ENCODE results near the gene VRK1.

- TF ChIP-seq EZH2 (IDR thresholded peaks at IDR 0.05; ENCODE audit: borderline replicate concordance, low read depth, low read length, poor library complexity, severe bottlenecking) = no peak
- TF ChIP-seq CTCF (conservative IDR thresholded peaks at IDR 0.05; ENCODE audit: low read depth, low read length) = no peak
Observed at GRCh38 chr14:96863327-96863985, 66.3 kb downstream of the VRK1 start.

Measured in A673 (cell line).